Omental fat pad (tissue), 4 donors: ENCODE data around the gene EP400. TPM values are rescaled to one million over a fixed set of nuclear protein-coding genes. Genes with fewer than 3 reads are reported as not detected.
"Not testable (repeated sequence)": the region's sequence is repeated elsewhere in the genome, so short reads cannot be mapped to it uniquely, and the experiment has no call there.

Experiments
- ATAC-seq: fragments of 150-250 bp; one replicate; pipeline ENCODE4 v1.9.1; 2016; ENCODE audit warnings: mild to moderate bottlenecking, moderate library complexity; ENCODE audit not compliant: low FRiP score
- DNase-seq: peaks from one replicate; pipeline ENCODE4 v3.0.0-alpha.2; 2019; ENCODE audit warnings: low spot score
- CTCF ChIP-seq, 3 donors: fragments of 450-650 bp; IDR thresholded peaks; one replicate each; pipeline ENCODE4 v1.5.1; 2016 to 2017; ENCODE audit warnings: antibody characterized with exemption in 3 of 3, mild to moderate bottlenecking in 3 of 3, moderate library complexity in 2 of 3
- total RNA-seq, 4 donors: library from RNA; depleted of rRNA; stranded (reverse); fragments of >200 nt; gene quantifications; one replicate each; pipeline ENCODE4 v1.1.0, GENCODE V29; 2016

The EP400 gene
- total RNA-seq, 4 donors from 2014 or later, result 16.1 to 34.2 (median 24.7) TPM

GRCh38 chr12:131981388-131981787 is 31.6 kb downstream of the EP400 start:
- no peak for TF ChIP-seq CTCF (IDR thresholded peaks at IDR 0.05)
- no peak for DNase-seq
- no peak for ATAC-seq

GRCh38 chr12:131982041-131982440 is 32.3 kb downstream of the EP400 start:
- no peak for DNase-seq
- no peak for ATAC-seq
- no peak for TF ChIP-seq CTCF (IDR thresholded peaks at IDR 0.05)

- no peak for DNase-seq
- no peak for TF ChIP-seq CTCF (IDR thresholded peaks at IDR 0.05)
- ATAC-seq, result no peak
These were observed 33.3 kb downstream of the EP400 start for GRCh38 chr12:131983026-131983425.

- TF ChIP-seq CTCF (IDR thresholded peaks at IDR 0.05), result no peak
- DNase-seq, result no peak
- ATAC-seq, result no peak
These were observed 33.8 kb downstream of the EP400 start for GRCh38 chr12:131983554-131983953.

- no peak for ATAC-seq
- no peak for TF ChIP-seq CTCF (IDR thresholded peaks at IDR 0.05)
- no peak for DNase-seq
These were observed 34.6 kb downstream of the EP400 start for GRCh38 chr12:131984334-131984733.

GRCh38 chr12:131985510-131985875 is 35.8 kb downstream of the EP400 start:
- ATAC-seq, DNase-seq: not testable (repeated sequence)

- ATAC-seq, result no peak
- no peak for DNase-seq
- TF ChIP-seq CTCF (IDR thresholded peaks at IDR 0.05), result no peak
These were observed 36.6 kb downstream of the EP400 start for GRCh38 chr12:131986361-131986760.

- no peak for TF ChIP-seq CTCF (IDR thresholded peaks at IDR 0.05)
- no peak for ATAC-seq
- DNase-seq, result no peak
These were observed 37.2 kb downstream of the EP400 start for GRCh38 chr12:131986910-131987309.
